ENCODE results near the gene UBE2H.

Gene UBE2H

GRCh38 chr7:129886167-129886817 is 66.5 kb downstream of the UBE2H start:
- Histone ChIP-seq H3K4me1 (ENCODE audit: control insufficient read depth, insufficient read depth, low read length) (no peaks in the 10 kb centered on the region), H3K4me3 (ENCODE audit: low read depth, low read length) (no peak overlapping the region), H3K36me3 (ENCODE audit: control insufficient read depth in 2 of 2, insufficient read depth in 1 of 2, low read length in 2 of 2) (no peaks in the 10 kb centered on the region; a peak in 1 of 3 replicates), H3K9me3 (ENCODE audit: control insufficient read depth, insufficient read depth, low read depth, low read length) (no peaks in the 10 kb centered on the region), H3K27ac (ENCODE audit: extremely low read depth, low read depth, low read length) (no peak overlapping the region)
- ChIA-PET CTCF (interaction anchor here (2.0 kb wide), 1 partner anchor 56 kb away, joined by 5 read pairs; no protein-coding TSS in a partner anchor), POLR2A (interaction anchor here (0.6 to 0.9 kb wide), 2 partner anchors 10 to 66 kb away, joined by 4 to 8 read pairs; no protein-coding TSS in a partner anchor)
- no peak for TF ChIP-seq AEBP2 (tag by site-specific recombination; IDR thresholded peaks at IDR 0.05; ENCODE audit: borderline replicate concordance)
- peak; percentile 85 for TF ChIP-seq ZNF362 (tag by site-specific recombination; IDR thresholded peaks at IDR 0.05)

GRCh38 chr7:129884495-129884894 is 68.3 kb downstream of the UBE2H start:
- Histone ChIP-seq H3K4me3 (ENCODE audit: low read depth, low read length) (no peak overlapping the region), H3K36me3 (ENCODE audit: control insufficient read depth in 2 of 2, insufficient read depth in 1 of 2, low read length in 2 of 2) (no peaks in the 10 kb centered on the region; a peak in 1 of 3 replicates), H3K9me3 (ENCODE audit: control insufficient read depth, insufficient read depth, low read depth, low read length) (no peaks in the 10 kb centered on the region), H3K4me1 (ENCODE audit: control insufficient read depth, insufficient read depth, low read length) (no peaks in the 10 kb centered on the region), H3K27ac (ENCODE audit: extremely low read depth, low read depth, low read length) (no peak overlapping the region)
- ChIA-PET CTCF (interaction anchor here (0.6 kb wide), 1 partner anchor 127 kb away, joined by 4 read pairs; no protein-coding TSS in a partner anchor), POLR2A (no interaction called here)
- no peak for TF ChIP-seq BCL6B (tag by site-specific recombination; IDR thresholded peaks at IDR 0.05)
- TF ChIP-seq TRIM28 (IDR thresholded peaks at IDR 0.05; ENCODE audit: borderline replicate concordance, low read length): no peak
- no peak for TF ChIP-seq ZNF148 (tag by site-specific recombination; IDR thresholded peaks at IDR 0.05; ENCODE audit: borderline replicate concordance)

GRCh38 chr7:129883151-129883550 is 69.6 kb downstream of the UBE2H start:
- H3K9me3 ChIP-seq (ENCODE audit: control insufficient read depth, insufficient read depth, low read depth, low read length): no peaks in the 10 kb centered on the region
- no peaks in the 10 kb centered on the region for H3K4me1 ChIP-seq (ENCODE audit: control insufficient read depth, insufficient read depth, low read length)
- CTCF ChIA-PET: interaction anchor here (0.7 kb wide), 1 partner anchor 194 kb away, joined by 4 read pairs; no protein-coding TSS in a partner anchor
- H3K27ac ChIP-seq (ENCODE audit: extremely low read depth, low read depth, low read length): no peak overlapping the region
- H3K4me3 ChIP-seq (ENCODE audit: low read depth, low read length): no peak overlapping the region
- H3K36me3 ChIP-seq (ENCODE audit: control insufficient read depth in 2 of 2, insufficient read depth in 1 of 2, low read length in 2 of 2): no peaks in the 10 kb centered on the region; a peak in 1 of 3 replicates
- POLR2A ChIA-PET: interaction anchor here (0.6 kb wide), 1 partner anchor 97 kb away, joined by 8 read pairs; no protein-coding TSS in a partner anchor
- TF ChIP-seq ZNF148 (tag by site-specific recombination; IDR thresholded peaks at IDR 0.05; ENCODE audit: borderline replicate concordance) (no peak), ZNF10 (tag by site-specific recombination; IDR thresholded peaks at IDR 0.05) (no peak), ZNF423 (tag by site-specific recombination; IDR thresholded peaks at IDR 0.05) (no peak), FEZF1 (tag by site-specific recombination; IDR thresholded peaks at IDR 0.05) (no peak), ZNF692 (tag by site-specific recombination; IDR thresholded peaks at IDR 0.05) (no peak), ZNF146 (tag by site-specific recombination; IDR thresholded peaks at IDR 0.05) (no peak), ZNF501 (tag by site-specific recombination; IDR thresholded peaks at IDR 0.05) (no peak), ZNF362 (tag by site-specific recombination; IDR thresholded peaks at IDR 0.05) (no peak), ZNF843 (tag by site-specific recombination; IDR thresholded peaks at IDR 0.05) (no peak), ZNF132 (tag by site-specific recombination; IDR thresholded peaks at IDR 0.05; ENCODE audit: borderline replicate concordance) (no peak), ZNF449 (tag by site-specific recombination; IDR thresholded peaks at IDR 0.05) (no peak), ZNF777 (tag by site-specific recombination; IDR thresholded peaks at IDR 0.05; ENCODE audit: borderline replicate concordance) (no peak)

Data from HEK293 (cell line).